Measurements from ENCODE around the gene TFR2.
A peak's percentile ranks its signal among the peaks of the same experiment; 100 is the strongest.
"Not testable (repeated sequence)": the region's sequence is repeated elsewhere in the genome, so short reads cannot be mapped to it uniquely, and the experiment has no call there.

The TFR2 gene

GRCh38 chr7:100662194-100662776 is 20.9 kb upstream of the TFR2 start:
- DNase-seq (ENCODE audit: low read depth, low spot score); H3K4me3 ChIP-seq (ENCODE audit: low read length): not testable (repeated sequence)

- DNase-seq (ENCODE audit: low read depth, low spot score), result no peak
- no peak within 1 kb of the TSS for H3K4me3 ChIP-seq (ENCODE audit: low read length)
Observed at GRCh38 chr7:100655908-100656674, 14.7 kb upstream of the TFR2 start, which contains the start of gene ACTL6B. ACTL6B (minus strand) TSS chr7:100656448; CDS start chr7:100656354, 94 bp downstream.

- H3K4me3 ChIP-seq (ENCODE audit: low read length), result no peak overlapping the region
- DNase-seq (ENCODE audit: low read depth, low spot score), result no peak
Observed at GRCh38 chr7:100654908-100655831, 13.8 kb upstream of the TFR2 start.

GRCh38 chr7:100649826-100650565 is 8.6 kb upstream of the TFR2 start:
- no peak for DNase-seq (ENCODE audit: low read depth, low spot score)

DNA sequence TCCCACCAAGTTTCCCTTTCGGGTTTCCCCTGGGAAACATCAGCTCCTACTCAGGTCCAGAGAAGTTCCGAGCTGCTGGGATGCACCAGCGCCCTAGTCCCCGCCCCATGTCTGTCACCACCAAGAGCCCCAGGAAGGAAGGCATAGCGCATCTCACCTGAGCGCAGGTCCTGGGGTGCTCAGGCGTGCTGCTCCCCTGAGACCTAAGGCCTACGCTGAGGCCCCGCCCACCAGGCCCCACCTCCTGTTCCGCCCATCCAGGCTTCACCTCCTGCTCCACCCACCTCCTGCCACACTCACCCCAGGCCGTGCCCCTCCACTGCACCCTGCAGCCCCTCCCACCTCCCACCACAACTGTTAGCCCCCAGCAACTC is 1.2 kb upstream of the TFR2 start:
- peak; percentile 23 for DNase-seq (ENCODE audit: low read depth, low spot score)
- H3K4me3 ChIP-seq (ENCODE audit: low read length), result no peak overlapping the region

More at GRCh38 chr7:100649826-100650565, 8.6 kb upstream of the TFR2 start:
- H3K4me3 ChIP-seq (ENCODE audit: low read length), result no peak overlapping the region

- DNase-seq (ENCODE audit: low read depth, low spot score), result no peak
- no peak overlapping the region for H3K4me3 ChIP-seq (ENCODE audit: low read length)
Observed at GRCh38 chr7:100641860-100642533, 645 bp upstream of the TFR2 start.

- H3K4me3 ChIP-seq (ENCODE audit: low read length), result no peak overlapping the region
- DNase-seq (ENCODE audit: low read depth, low spot score), result no peak
Observed at GRCh38 chr7:100640517-100641440, 573 bp downstream of the TFR2 start.

GRCh38 chr7:100639995-100640516 is 1.3 kb downstream of the TFR2 start:
- no peak for DNase-seq (ENCODE audit: low read depth, low spot score)
- H3K4me3 ChIP-seq (ENCODE audit: low read length), result no peak overlapping the region

GRCh38 chr7:100632951-100633717 is 8.2 kb downstream of the TFR2 start:
- DNase-seq (ENCODE audit: low read depth, low spot score), result no peak
- H3K4me3 ChIP-seq (ENCODE audit: low read length), result peak overlapping the region; percentile 37

DNA sequence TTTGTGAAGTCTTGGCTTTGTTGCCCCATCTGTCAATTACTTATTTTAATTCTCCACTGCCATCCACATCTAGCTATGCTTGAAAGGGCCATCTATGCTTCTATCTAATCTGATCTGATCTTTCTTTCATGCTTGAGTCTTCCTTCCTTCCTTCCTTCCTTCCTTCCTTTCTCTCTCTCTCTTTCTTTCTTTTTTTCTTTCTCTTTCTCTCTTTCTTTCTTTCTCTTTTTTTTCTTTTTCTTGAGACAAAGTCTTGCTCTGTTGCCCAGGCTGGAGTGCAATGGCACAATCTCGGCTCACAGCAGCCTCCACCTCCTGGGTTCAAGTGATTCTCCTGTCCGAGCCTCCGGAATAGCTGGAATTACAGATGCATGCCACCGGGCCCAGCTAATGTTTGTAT is 11.3 kb downstream of the TFR2 start:
- no peak for DNase-seq (ENCODE audit: low read depth, low spot score)
- H3K4me3 ChIP-seq (ENCODE audit: low read length), result no peak overlapping the region

DNA sequence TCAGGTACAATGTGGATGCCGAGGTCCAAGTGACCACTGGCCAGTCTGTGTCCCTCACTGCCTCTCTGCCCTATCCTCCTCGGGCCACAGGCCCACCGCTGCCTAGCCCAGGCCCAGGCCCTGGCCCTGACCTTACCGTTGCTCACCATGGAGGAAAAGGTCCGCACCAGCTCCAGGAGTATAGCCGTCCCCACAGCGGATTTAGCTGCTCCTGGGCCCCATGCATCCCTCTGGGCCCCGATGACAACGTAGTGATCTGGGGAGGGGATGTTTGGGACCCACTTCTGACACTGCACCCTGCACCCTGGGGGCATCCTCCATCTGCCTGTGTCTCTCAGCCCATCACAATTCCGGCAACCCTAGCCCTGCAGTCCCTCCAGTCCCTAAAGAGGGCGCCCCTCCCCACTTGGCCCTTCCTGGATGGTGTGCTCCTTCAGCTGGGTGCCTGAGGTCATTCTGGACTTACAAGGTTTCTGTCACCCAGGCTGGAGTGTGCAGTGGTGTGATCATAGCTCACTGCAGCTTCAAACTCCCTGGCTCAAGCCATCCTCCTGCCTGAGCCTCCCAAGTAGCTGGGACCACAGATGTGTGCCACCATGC is 12.1 kb downstream of the TFR2 start:
- H3K4me3 ChIP-seq (ENCODE audit: low read length), result no peak overlapping the region
- DNase-seq (ENCODE audit: low read depth, low spot score), result no peak

DNA sequence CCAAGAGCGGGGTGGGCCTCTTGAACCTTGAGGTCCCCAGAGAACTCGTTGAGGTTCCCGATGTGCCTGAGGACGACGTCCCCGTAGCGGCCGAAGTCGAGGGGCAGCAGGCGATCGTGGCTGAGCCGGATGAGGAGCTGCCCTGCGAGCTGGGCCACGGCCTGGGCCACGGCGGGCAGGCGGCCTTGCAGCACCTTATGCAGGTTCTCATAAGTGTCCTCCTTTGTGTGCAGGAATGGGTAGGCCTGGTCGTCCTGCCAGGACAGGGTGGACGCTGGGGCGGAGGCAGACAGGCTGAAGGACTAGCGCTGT is 14.2 kb downstream of the TFR2 start:
- no peak for DNase-seq (ENCODE audit: low read depth, low spot score)
- H3K4me3 ChIP-seq (ENCODE audit: low read length), result peak overlapping the region; percentile 57

GRCh38 chr7:100626530-100627237 is 14.7 kb downstream of the TFR2 start:
- peak overlapping the region; percentile 57 for H3K4me3 ChIP-seq (ENCODE audit: low read length)
- peak; percentile 88 for DNase-seq (ENCODE audit: low read depth, low spot score)

DNA sequence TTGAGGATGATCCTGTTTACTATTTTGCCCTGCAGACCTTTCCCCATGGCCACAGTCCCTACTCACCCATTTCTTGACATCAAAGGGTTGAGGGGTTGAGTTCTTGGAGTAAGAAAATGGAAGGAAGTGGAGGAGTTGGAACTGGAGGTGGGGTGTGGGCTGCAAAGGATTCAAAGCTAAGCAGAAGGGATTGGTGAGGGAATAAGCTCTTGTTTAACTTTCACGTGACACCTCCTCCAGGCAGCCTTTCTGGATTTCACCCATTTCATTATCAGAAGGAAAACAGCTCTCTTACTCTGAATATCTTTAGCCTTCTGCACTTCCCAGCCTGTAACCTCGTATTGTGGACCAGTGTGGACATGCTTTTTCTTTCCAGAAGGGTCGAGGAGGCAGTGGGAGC is 15.3 kb downstream of the TFR2 start:
- H3K4me3 ChIP-seq (ENCODE audit: low read length), result peak overlapping the region; percentile 57

DNA sequence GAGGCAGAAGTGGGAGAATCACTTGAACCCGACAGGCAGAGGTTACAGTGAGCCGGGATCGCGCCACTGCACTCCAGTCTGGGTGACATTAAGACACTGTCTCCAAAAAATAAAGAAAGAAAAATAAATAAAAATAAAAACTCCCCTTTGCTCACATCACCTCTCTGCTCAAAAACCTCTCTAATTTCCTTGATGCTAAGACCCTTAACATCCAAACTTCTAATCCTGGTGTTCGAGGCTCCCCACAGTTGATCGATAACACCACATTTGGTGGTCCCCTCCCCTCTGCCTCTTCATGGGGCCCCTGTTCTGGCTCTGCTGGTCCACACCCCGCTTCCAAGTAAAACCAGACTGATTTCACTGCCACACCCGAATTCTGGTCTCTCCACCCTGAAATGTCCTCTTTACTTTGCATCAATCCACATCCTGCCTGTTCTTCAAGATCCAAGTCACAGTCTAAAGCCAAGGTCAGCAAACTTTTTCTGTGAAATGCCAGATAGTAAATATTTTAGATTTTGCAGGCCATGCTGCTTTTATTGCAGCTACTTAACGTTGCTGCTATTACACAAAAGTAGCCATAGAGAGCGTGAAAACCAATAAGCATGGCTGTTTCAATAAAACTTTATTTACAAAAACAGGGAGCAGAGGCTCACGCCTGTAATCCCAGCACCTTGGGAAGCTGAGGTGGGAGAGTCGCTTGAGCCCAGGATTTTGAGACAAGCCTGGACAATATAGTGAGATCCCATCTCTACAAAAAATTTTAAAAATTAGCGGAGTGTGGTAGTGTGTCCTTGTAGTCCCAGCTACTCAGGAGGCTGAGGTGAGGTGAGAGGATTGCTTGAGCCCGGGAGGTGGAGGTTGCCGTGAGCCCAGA is 17.2 kb downstream of the TFR2 start:
- DNase-seq (ENCODE audit: low read depth, low spot score), result no peak
- no peak overlapping the region for H3K4me3 ChIP-seq (ENCODE audit: low read length)

More for the DNA sequence above, 15.3 kb downstream of the TFR2 start:
- DNase-seq (ENCODE audit: low read depth, low spot score), result no peak

All from Jurkat, Clone E6-1 (cell line).